MCF 10A (cell line): ENCODE results near the gene PARK7. TPM values are rescaled to one million over a fixed set of nuclear protein-coding genes. Genes with fewer than 3 reads are reported as not detected.
"Not testable (repeated sequence)": the region's sequence is repeated elsewhere in the genome, so short reads cannot be mapped to it uniquely, and the experiment has no call there.

Experiments used
- BruUV-seq: library from RNA; stranded (reverse); fragments of 400-500 nt; replicated peaks from 2 replicates; lab custom pipeline; 2021; lab: Mats Ljungman, UMichigan
- CTCF ChIA-PET: fragments of 300-600 bp; sonication (Branson Sonifier 250); formaldehyde crosslinking; extraction: SDS; loops from one replicate; lab custom pipeline; 2021; ENCODE audit warnings: antibody characterized with exemption, inconsistent platforms; lab: Yijun Ruan, JAX
- POLR2A ChIA-PET: fragments of 300-600, 350-650 bp; sonication (Branson Sonifier 250); formaldehyde crosslinking; extraction: SDS; loops from one replicate; lab custom pipeline; 2020; ENCODE audit warnings: antibody characterized with exemption, inconsistent platforms; lab: Yijun Ruan, JAX
- DNase-seq: peaks from one replicate; pipeline ENCODE4 v3.0.0-alpha.2; 2018; ENCODE audit not compliant: unreplicated experiment
- H3K27ac Mint-ChIP-seq: one replicate; pipeline ENCODE4 v1.8.0; 2022; ENCODE audit warnings: mild to moderate bottlenecking, low read depth, mixed read lengths; ENCODE audit not compliant: unreplicated experiment
- H3K27me3 Mint-ChIP-seq: one replicate; pipeline ENCODE4 v1.8.0; 2022; ENCODE audit warnings: mixed read lengths; ENCODE audit not compliant: insufficient read depth, unreplicated experiment
- H3K36me3 Mint-ChIP-seq: one replicate; pipeline ENCODE4 v1.8.0; 2022; ENCODE audit warnings: mild to moderate bottlenecking, moderate library complexity, mixed read lengths; ENCODE audit not compliant: insufficient read depth, unreplicated experiment
- H3K4me1 Mint-ChIP-seq: one replicate; pipeline ENCODE4 v1.8.0; 2022; ENCODE audit warnings: mixed read lengths; ENCODE audit not compliant: insufficient read depth, unreplicated experiment
- H3K4me3 Mint-ChIP-seq: one replicate; pipeline ENCODE4 v1.8.0; 2022; ENCODE audit warnings: mild to moderate bottlenecking, moderate library complexity, mixed read lengths; ENCODE audit not compliant: unreplicated experiment
- H3K9me3 Mint-ChIP-seq: one replicate; pipeline ENCODE4 v1.8.0; 2022; ENCODE audit warnings: mixed read lengths; ENCODE audit not compliant: unreplicated experiment
- CTCF ChIP-seq: fragments of 200-600 bp; IDR thresholded peaks from one replicate; pipeline ENCODE4 v1.8.0; 2022; ENCODE audit warnings: antibody characterized with exemption, mild to moderate bottlenecking; ENCODE audit not compliant: unreplicated experiment
- intact Hi-C: fragments of 100-400 bp; cut with micrococcal nuclease; formaldehyde crosslinking; loops from 2 replicates; pipeline ENCODE4 v1.14.1; 2022
- total RNA-seq: library from RNA; stranded (reverse); gene quantifications from 2 replicates; pipeline ENCODE4 v1.2.3, GENCODE V29; 2022

The PARK7 gene
- total RNA-seq, 1 experiment from 2014 or later, result 419 TPM

DNA sequence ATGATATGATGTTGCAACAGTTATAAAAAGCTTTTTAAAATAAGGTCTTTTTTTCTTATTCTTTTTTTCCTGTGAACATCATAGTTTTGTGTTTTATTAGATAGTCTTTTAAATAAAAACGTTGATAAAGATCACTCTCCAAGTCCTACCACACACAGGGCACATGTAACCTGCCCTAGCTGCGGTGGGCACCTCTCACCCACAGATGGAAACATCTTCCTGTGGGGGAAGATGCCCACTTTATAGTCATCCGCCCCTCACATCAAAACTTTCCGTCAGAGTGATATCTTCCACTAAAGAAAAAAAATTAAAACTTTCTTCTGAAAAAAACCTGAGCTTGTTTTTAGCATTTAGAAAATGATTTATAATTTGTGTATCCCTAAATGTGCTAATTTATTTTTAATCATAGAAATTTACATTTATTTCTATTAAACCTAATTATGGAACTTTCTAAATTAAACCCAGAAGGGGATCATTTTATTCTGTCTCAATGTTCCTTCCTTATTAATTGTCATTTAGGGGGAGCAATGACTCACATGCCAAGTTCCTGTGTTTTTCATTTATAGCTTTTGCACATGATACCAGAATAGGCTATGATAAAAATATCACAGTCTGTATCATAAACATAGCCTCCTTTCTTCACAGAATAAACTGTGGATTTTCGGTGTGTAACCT, 45.5 kb upstream of the PARK7 start:
- H3K27me3 Mint-ChIP-seq, result peaks cover 11% of the 10 kb centered on the region
- no peaks in the 10 kb centered on the region for H3K36me3 Mint-ChIP-seq
- no TSS peak for BruUV-seq
- no peak overlapping the region for H3K4me3 Mint-ChIP-seq
- CTCF ChIA-PET, result interaction anchor here (1.1 kb wide), 1 partner anchor 12 kb away, joined by 4 read pairs; no protein-coding TSS in a partner anchor
- no peak overlapping the region for H3K27ac Mint-ChIP-seq
- no peaks in the 10 kb centered on the region for H3K9me3 Mint-ChIP-seq
- DNase-seq, result no peak
- H3K4me1 Mint-ChIP-seq, result no peaks in the 10 kb centered on the region
- POLR2A ChIA-PET, result no interaction called here
- no peak for TF ChIP-seq CTCF
- intact Hi-C loops, result no loop called here

DNA sequence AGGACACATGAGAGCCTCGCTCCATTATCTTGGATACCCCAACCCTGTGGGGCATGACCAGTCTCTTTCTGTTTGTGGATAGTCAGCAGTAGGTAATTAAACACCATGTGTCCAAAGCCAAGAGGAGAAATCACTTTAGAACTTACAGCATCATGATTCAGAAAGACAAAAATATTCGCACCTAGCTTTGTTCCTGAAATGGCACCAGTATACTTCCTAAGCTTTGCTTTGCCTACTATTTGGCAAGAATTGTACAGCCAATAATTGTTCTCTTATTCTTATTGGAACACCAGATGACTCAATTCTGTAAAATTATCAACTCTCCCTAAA, 45.0 kb upstream of the PARK7 start:
- POLR2A ChIA-PET, result no interaction called here
- Mint-ChIP-seq H3K27ac (no peak overlapping the region), H3K36me3 (no peaks in the 10 kb centered on the region), H3K27me3 (peaks cover 11% of the 10 kb centered on the region), H3K4me3 (no peak overlapping the region), H3K4me1 (no peaks in the 10 kb centered on the region), H3K9me3 (no peaks in the 10 kb centered on the region)
- intact Hi-C loops, result no loop called here
- no TSS peak for BruUV-seq
- DNase-seq, result no peak
- CTCF ChIA-PET, result interaction anchor here (1.1 kb wide), 1 partner anchor 13 kb away, joined by 4 read pairs; no protein-coding TSS in a partner anchor
- no peak for TF ChIP-seq CTCF

DNA sequence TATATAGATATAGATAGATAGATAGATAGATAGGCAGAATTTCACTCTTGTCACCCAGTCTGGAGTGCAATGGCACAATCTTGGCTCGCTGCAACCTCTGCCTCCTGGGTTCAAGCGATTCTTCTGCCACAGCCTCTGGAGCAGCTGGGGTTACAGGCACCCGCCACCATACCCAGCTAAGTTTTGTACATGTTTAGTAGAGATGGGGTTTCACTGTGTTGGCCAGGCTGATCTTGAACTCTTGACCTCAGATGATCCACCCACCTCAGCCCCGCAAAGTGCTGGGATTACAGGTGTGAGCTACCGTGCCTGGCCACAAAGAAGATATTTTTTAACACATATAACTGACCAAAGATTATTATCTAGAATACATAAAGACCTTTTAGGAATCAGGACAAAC, 43.5 kb upstream of the PARK7 start:
- intact Hi-C loops, H3K36me3 Mint-ChIP-seq, BruUV-seq, DNase-seq, H3K4me1 Mint-ChIP-seq, H3K9me3 Mint-ChIP-seq, H3K27ac Mint-ChIP-seq, H3K4me3 Mint-ChIP-seq: not testable (repeated sequence)
- ChIA-PET CTCF (interaction anchor here (0.9 to 1.0 kb wide), 2 partner anchors 166 to 249 kb away, joined by 3 read pairs; no protein-coding TSS in a partner anchor), POLR2A (interaction anchor here (0.7 kb wide), 1 partner anchor 1758 kb away, joined by 4 read pairs; no protein-coding TSS in a partner anchor)
- peaks cover 11% of the 10 kb centered on the region for H3K27me3 Mint-ChIP-seq

DNA sequence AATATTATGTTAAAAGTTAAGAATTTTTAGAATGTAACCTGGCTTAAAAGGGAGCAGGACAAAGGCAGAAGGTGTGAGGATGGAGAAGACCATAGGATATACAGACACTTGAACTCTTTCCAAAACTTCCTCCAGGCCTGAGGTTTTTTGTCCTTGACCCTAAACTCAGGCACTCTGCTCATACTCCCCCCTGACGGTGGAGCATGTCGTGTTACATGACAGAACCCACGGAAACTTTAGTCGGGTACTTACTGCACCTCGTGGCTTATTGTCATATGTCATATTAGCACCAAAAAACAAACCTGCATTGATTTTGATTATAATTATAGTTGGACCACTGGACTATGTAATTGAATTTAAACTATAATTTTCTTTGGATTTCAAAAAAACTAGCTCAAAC, 41.6 kb upstream of the PARK7 start:
- H3K36me3 Mint-ChIP-seq, result no peaks in the 10 kb centered on the region
- DNase-seq, result no peak
- TF ChIP-seq CTCF, result no peak
- H3K4me1 Mint-ChIP-seq, result no peaks in the 10 kb centered on the region
- BruUV-seq, result no TSS peak
- H3K4me3 Mint-ChIP-seq, result no peak overlapping the region
- peaks cover 11% of the 10 kb centered on the region for H3K27me3 Mint-ChIP-seq
- H3K9me3 Mint-ChIP-seq, result no peaks in the 10 kb centered on the region
- POLR2A ChIA-PET, result interaction anchor here (0.9 kb wide), 1 partner anchor 22 kb away, joined by 3 read pairs; no protein-coding TSS in a partner anchor
- CTCF ChIA-PET, result interaction anchor here (0.7 to 2.8 kb wide), 2 partner anchors 25 to 167 kb away, joined by 3 to 8 read pairs; no protein-coding TSS in a partner anchor
- intact Hi-C loops, result no loop called here
- H3K27ac Mint-ChIP-seq, result no peak overlapping the region
